ENCODE measurements around the gene TBX19.

Gene TBX19

DNA sequence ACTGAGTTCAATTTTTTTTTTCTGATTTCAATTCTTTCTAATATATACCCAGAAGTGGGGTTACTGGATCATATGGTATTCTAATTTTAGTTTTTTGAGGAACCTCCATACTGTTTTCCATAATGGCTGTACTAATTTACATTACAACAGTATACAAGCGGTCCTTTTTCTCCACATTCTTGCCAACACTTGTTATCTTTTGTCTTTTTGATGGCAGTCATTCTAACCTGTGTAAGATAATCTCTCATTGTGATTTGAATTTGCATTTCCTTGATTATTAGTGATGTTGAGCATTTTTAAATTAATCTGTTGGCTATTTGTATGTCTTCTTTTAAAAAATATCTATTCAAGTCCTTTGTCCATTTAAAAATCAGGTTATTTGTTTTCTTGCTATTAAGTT, 21.1 kb upstream of the TBX19 start:
- H3K27me3 ChIP-seq (ENCODE audit: insufficient read depth, low read depth): no peaks in the 10 kb centered on the region
- no peak overlapping the region for H3K27ac ChIP-seq

GRCh38 chr1:168260393-168260792, 20.3 kb upstream of the TBX19 start:
- Histone ChIP-seq H3K36me3 (ENCODE audit: insufficient read depth) (no peaks in the 10 kb centered on the region), H3K4me2 (no peak overlapping the region), H3K9ac (no peak overlapping the region), H3K4me3 (IDR thresholded peaks at IDR 0.05; ENCODE audit: insufficient read depth, low read depth, low read length) (no peak overlapping the region), H3K4me1 (ENCODE audit: low read depth, poor library complexity, severe bottlenecking) (no peaks in the 10 kb centered on the region), H2AFZ (ENCODE audit: low read depth) (no peak overlapping the region), H3K79me2 (ENCODE audit: insufficient read depth, low read depth) (no peaks in the 10 kb centered on the region), H4K20me1 (ENCODE audit: insufficient read depth) (no peaks in the 10 kb centered on the region), H3K27ac (no peak overlapping the region), H3K27me3 (ENCODE audit: insufficient read depth, low read depth) (no peaks in the 10 kb centered on the region)
- no peak for TF ChIP-seq CTCF (conservative IDR thresholded peaks at IDR 0.05; ENCODE audit: low read depth, low read length)

More for the DNA sequence above, 21.1 kb upstream of the TBX19 start:
- Histone ChIP-seq H4K20me1 (ENCODE audit: insufficient read depth) (no peaks in the 10 kb centered on the region), H3K4me3 (IDR thresholded peaks at IDR 0.05; ENCODE audit: insufficient read depth, low read depth, low read length) (no peak overlapping the region), H3K4me2 (no peak overlapping the region), H3K9ac (no peak overlapping the region), H3K36me3 (ENCODE audit: insufficient read depth) (no peaks in the 10 kb centered on the region), H3K4me1 (ENCODE audit: low read depth, poor library complexity, severe bottlenecking) (no peaks in the 10 kb centered on the region), H2AFZ (ENCODE audit: low read depth) (no peak overlapping the region), H3K79me2 (ENCODE audit: insufficient read depth, low read depth) (no peaks in the 10 kb centered on the region)
- no peak for TF ChIP-seq CTCF (conservative IDR thresholded peaks at IDR 0.05; ENCODE audit: low read depth, low read length)

DNA sequence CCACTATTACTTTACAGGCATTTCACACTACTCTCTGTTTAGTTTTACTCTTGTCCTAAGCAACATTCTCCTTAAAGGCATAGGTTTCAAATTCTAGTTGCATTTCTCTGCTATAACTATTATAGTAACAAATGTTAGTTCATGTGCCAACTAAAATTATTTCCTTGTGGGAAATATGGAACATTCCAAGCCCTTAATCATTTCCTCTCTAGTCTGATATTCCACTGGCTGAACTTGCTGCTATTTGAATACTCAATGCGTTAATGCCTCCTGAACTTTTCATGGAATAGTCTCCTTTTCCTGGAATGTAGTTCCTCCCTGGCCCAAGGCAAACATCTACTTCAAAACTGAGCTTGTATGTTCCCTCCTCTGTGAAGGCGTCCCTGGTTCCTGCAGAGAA, 19.3 kb upstream of the TBX19 start:
- no peak overlapping the region for H3K9ac ChIP-seq
- H3K4me3 ChIP-seq (IDR thresholded peaks at IDR 0.05; ENCODE audit: insufficient read depth, low read depth, low read length): no peak overlapping the region
- no peak for TF ChIP-seq CTCF (conservative IDR thresholded peaks at IDR 0.05; ENCODE audit: low read depth, low read length)
- H3K79me2 ChIP-seq (ENCODE audit: insufficient read depth, low read depth): no peaks in the 10 kb centered on the region
- H2AFZ ChIP-seq (ENCODE audit: low read depth): no peak overlapping the region
- no peak overlapping the region for H3K27ac ChIP-seq
- H3K4me1 ChIP-seq (ENCODE audit: low read depth, poor library complexity, severe bottlenecking): no peaks in the 10 kb centered on the region
- H4K20me1 ChIP-seq (ENCODE audit: insufficient read depth): no peaks in the 10 kb centered on the region
- no peaks in the 10 kb centered on the region for H3K27me3 ChIP-seq (ENCODE audit: insufficient read depth, low read depth)
- no peaks in the 10 kb centered on the region for H3K36me3 ChIP-seq (ENCODE audit: insufficient read depth)
- no peak overlapping the region for H3K4me2 ChIP-seq

DNA sequence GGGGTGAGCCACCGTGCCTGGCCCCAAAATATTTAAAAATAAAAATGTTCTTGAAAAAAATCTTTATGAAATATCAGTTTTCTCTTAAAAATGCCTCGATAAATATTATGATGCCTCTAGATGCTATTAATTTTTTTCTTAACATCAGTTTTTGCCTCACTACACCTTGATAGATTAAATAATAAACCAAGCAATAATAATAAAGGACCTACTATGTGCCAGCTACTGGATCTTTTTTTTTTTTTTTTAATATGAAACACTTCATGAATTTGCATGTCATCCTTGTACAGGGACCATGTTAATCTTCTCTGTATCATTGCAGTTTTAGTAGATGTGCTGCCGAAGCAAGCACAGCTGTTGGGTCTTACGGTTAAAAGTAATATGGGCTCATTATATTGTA, 17.5 kb upstream of the TBX19 start:
- Histone ChIP-seq H4K20me1 (ENCODE audit: insufficient read depth) (no peaks in the 10 kb centered on the region), H3K4me1 (ENCODE audit: low read depth, poor library complexity, severe bottlenecking) (peaks cover 3% of the 10 kb centered on the region), H2AFZ (ENCODE audit: low read depth) (no peak overlapping the region), H3K27ac (no peak overlapping the region), H3K27me3 (ENCODE audit: insufficient read depth, low read depth) (no peaks in the 10 kb centered on the region), H3K79me2 (ENCODE audit: insufficient read depth, low read depth) (no peaks in the 10 kb centered on the region), H3K4me3 (IDR thresholded peaks at IDR 0.05; ENCODE audit: insufficient read depth, low read depth, low read length) (no peak overlapping the region), H3K9ac (no peak overlapping the region), H3K4me2 (no peak overlapping the region), H3K36me3 (ENCODE audit: insufficient read depth) (no peaks in the 10 kb centered on the region)
- TF ChIP-seq CTCF (conservative IDR thresholded peaks at IDR 0.05; ENCODE audit: low read depth, low read length): no peak

DNA sequence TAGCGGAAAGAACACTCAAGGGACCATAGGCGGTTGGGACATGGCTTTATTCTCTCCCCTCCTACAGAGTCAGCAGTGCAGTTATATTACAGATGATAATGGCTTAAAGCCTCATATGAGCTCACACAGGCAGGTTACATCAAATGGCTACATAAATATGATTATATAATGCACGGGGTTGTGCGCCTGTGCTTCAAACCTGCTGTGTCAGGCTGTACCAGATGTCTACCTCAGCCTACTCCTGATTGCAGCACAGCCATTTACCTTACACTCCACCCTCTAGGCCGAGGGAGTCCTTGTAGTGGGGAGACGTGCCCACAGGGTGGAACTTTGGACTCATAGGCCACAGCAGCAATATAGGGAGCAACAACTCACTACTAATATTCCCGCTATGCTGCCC, 16.4 kb upstream of the TBX19 start:
- Histone ChIP-seq H3K79me2 (ENCODE audit: insufficient read depth, low read depth) (no peaks in the 10 kb centered on the region), H3K36me3 (ENCODE audit: insufficient read depth) (no peaks in the 10 kb centered on the region), H4K20me1 (ENCODE audit: insufficient read depth) (no peaks in the 10 kb centered on the region), H3K4me3 (IDR thresholded peaks at IDR 0.05; ENCODE audit: insufficient read depth, low read depth, low read length) (no peak overlapping the region), H3K9ac (no peak overlapping the region), H3K4me1 (ENCODE audit: low read depth, poor library complexity, severe bottlenecking) (peaks cover 3% of the 10 kb centered on the region), H3K4me2 (no peak overlapping the region), H3K27ac (no peak overlapping the region), H3K27me3 (ENCODE audit: insufficient read depth, low read depth) (no peaks in the 10 kb centered on the region), H2AFZ (ENCODE audit: low read depth) (no peak overlapping the region)
- TF ChIP-seq CTCF (conservative IDR thresholded peaks at IDR 0.05; ENCODE audit: low read depth, low read length): no peak

Data from KMS-11 (cell line).